ENCODE measurements around the gene ZFP36.
"Not testable (repeated sequence)": the region's sequence is repeated elsewhere in the genome, so short reads cannot be mapped to it uniquely, and the experiment has no call there.

The ZFP36 gene

DNA sequence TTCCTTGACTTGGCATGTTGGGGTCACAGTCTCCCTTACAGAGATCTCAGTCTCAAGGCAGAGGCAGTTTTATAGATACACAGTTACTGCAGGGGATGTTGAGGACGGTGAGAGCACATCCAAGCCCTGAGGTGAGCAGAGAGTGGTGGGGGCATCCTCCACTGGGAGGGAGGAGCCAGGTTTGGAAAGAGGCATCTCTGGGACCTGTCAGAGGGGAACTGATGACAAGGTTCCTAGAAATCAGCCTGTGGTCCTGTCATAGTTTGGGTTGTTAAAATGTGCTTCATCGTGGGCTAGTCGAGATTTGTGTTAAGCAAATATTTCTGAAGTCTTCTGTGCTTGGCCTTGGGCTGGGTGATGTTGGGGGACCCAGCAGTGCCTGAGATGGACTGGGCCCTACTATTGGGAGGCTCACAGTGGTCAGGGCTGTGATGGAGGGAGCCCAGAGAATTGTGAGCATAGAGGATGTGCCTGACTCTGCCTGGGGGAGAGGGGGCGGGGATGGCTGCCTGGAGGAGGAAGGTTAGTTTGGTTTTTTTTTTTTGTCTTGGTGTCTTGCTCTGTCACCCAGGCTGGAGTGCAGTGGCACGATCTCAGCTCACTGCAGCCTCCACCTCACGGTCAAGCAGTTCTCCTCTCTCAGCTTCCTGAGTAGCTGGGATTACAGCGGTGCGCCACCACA lies 42.6 kb downstream of the ZFP36 start:
- no peak for FAIRE-seq

DNA sequence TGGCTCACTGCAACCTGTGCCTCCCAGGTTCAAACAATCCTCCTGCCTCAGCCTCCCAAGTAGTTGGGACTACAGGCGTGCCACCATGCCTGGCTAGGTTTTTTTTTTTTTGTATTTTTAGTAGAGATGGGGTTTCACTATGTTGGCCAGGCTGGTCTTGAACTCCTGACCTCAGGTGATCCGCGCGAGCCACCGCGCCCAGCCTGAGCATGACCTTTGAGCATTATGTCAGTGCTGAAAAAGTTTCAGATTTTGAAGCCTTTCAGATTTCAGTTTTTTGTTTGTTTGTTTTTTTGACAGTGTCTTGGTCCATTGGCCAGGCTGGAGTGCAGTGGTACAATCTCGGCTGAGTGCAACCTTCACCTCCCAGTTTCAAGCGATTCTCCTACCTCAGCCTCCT lies 44.6 kb downstream of the ZFP36 start:
- not testable (repeated sequence) for FAIRE-seq
